ENCODE measurements around the gene ATXN1. TPM values are rescaled to one million over a fixed set of nuclear protein-coding genes. Genes with fewer than 3 reads are reported as not detected.

The ATXN1 gene
- total and polyA plus RNA-seq, 2 experiments from 2014 or later = 4.8 to 9.1 TPM

- H3K79me2 ChIP-seq (replicated peaks; ENCODE audit: insufficient read depth) = no peaks in the 10 kb centered on the region
- no peak overlapping the region for H3K4me3 Mint-ChIP-seq
- no peak overlapping the region for H3K4me3 ChIP-seq
- H3K4me2 ChIP-seq = no peak overlapping the region
- no peaks in the 10 kb centered on the region for H3K36me3 Mint-ChIP-seq (ENCODE audit: low read depth)
- no peaks in the 10 kb centered on the region for H3K9me3 Mint-ChIP-seq
- H4K20me1 ChIP-seq (replicated peaks; ENCODE audit: insufficient read depth) = no peaks in the 10 kb centered on the region
- peaks cover 10% of the 10 kb centered on the region for H3K4me1 ChIP-seq (ENCODE audit: insufficient read depth)
- H3K36me3 ChIP-seq (ENCODE audit: insufficient read depth) = no peaks in the 10 kb centered on the region
- no peaks in the 10 kb centered on the region for H3K27me3 ChIP-seq (ENCODE audit: insufficient read depth)
- no peak for DNase-seq (ENCODE audit: low spot score)
- no peak for ATAC-seq
- H3K27ac ChIP-seq (ENCODE audit: low read depth) = no peak overlapping the region
- peaks cover 2% of the 10 kb centered on the region for H3K27me3 Mint-ChIP-seq (ENCODE audit: insufficient read depth, low read depth, poor library complexity)
- no peaks in the 10 kb centered on the region for H3K9me2 ChIP-seq (ENCODE audit: insufficient read depth)
- peaks cover 14% of the 10 kb centered on the region for H3K4me1 Mint-ChIP-seq
- H3K27ac Mint-ChIP-seq = no peak overlapping the region
- H3F3A ChIP-seq (replicated peaks; ENCODE audit: low read depth) = no peaks in the 10 kb centered on the region
- H2AFZ ChIP-seq = no peak overlapping the region
- TF ChIP-seq REST (IDR thresholded peaks at IDR 0.05; ENCODE audit: unreplicated experiment) = no peak
Observed at GRCh38 chr6:16533210-16533609, 228.1 kb downstream of the ATXN1 start.

GRCh38 chr6:16527691-16528090 is 233.6 kb downstream of the ATXN1 start:
- DNase-seq (ENCODE audit: low spot score) = no peak
- H2AFZ ChIP-seq = no peak overlapping the region
- H3K27me3 Mint-ChIP-seq (ENCODE audit: insufficient read depth, low read depth, poor library complexity) = peaks cover 4% of the 10 kb centered on the region
- H3K4me1 ChIP-seq (ENCODE audit: insufficient read depth) = peaks cover 10% of the 10 kb centered on the region
- no peaks in the 10 kb centered on the region for H3K79me2 ChIP-seq (replicated peaks; ENCODE audit: insufficient read depth)
- H4K20me1 ChIP-seq (replicated peaks; ENCODE audit: insufficient read depth) = no peaks in the 10 kb centered on the region
- no peaks in the 10 kb centered on the region for H3K36me3 Mint-ChIP-seq (ENCODE audit: low read depth)
- no peak overlapping the region for H3K4me3 Mint-ChIP-seq
- no peaks in the 10 kb centered on the region for H3K9me3 Mint-ChIP-seq
- H3K4me1 Mint-ChIP-seq = peaks cover 11% of the 10 kb centered on the region
- H3K27ac ChIP-seq (ENCODE audit: low read depth) = no peak overlapping the region
- no peaks in the 10 kb centered on the region for H3K9me2 ChIP-seq (ENCODE audit: insufficient read depth)
- H3K27ac Mint-ChIP-seq = no peak overlapping the region
- H3K27me3 ChIP-seq (ENCODE audit: insufficient read depth) = no peaks in the 10 kb centered on the region
- H3F3A ChIP-seq (replicated peaks; ENCODE audit: low read depth) = no peaks in the 10 kb centered on the region
- no peak overlapping the region for H3K4me2 ChIP-seq
- H3K4me3 ChIP-seq = no peak overlapping the region
- ATAC-seq = no peak
- no peaks in the 10 kb centered on the region for H3K36me3 ChIP-seq (ENCODE audit: insufficient read depth)
- no peak for TF ChIP-seq ZNF331 (CRISPR knock-in tag; IDR thresholded peaks at IDR 0.05; ENCODE audit: low read depth)
- TF ChIP-seq POLR2AphosphoS5 (IDR thresholded peaks at IDR 0.05; ENCODE audit: low read depth) = no peak
- no peak for TF ChIP-seq JUNB (IDR thresholded peaks at IDR 0.05; ENCODE audit: unreplicated experiment)
- TF ChIP-seq EZH2 (IDR thresholded peaks at IDR 0.05; ENCODE audit: low read depth, unreplicated experiment) = no peak
- TF ChIP-seq ETS1 (IDR thresholded peaks at IDR 0.05) = no peak
- no peak for TF ChIP-seq REST (IDR thresholded peaks at IDR 0.05; ENCODE audit: unreplicated experiment)
- TF ChIP-seq CREB1 (CRISPR knock-in tag; IDR thresholded peaks at IDR 0.05; ENCODE audit: low read depth) = no peak
- no peak for TF ChIP-seq CTCF (conservative IDR thresholded peaks at IDR 0.05; ENCODE audit: low read depth in 2 of 2)
- no peak for TF ChIP-seq NANOG (IDR thresholded peaks at IDR 0.05; ENCODE audit: borderline replicate concordance)
- TF ChIP-seq ZNF114 (CRISPR knock-in tag; IDR thresholded peaks at IDR 0.05) = no peak

Data from GM23338 (cell line).